GM23338 (cell line): Measurements from ENCODE around the gene SLC19A1. TPM values are rescaled to one million over a fixed set of nuclear protein-coding genes. Genes with fewer than 3 reads are reported as not detected.

Experiments
- ATAC-seq: fragments of 200-7000 bp; cut with Tn5 transposase; 3 replicates; pipeline ENCODE4 v1.9.1; 2020
- DNase-seq: peaks from one replicate; pipeline ENCODE4 v3.0.0-alpha.2; 2015; ENCODE audit warnings: low spot score
- H2AFZ ChIP-seq: fragments of 200-600 bp; sonication (generic); 2 replicates; pipeline ENCODE4 v1.8.0; 2016; ENCODE audit warnings: antibody characterized with exemption, mild to moderate bottlenecking, moderate library complexity
- H3F3A ChIP-seq: fragments of 200-600 bp; sonication (generic); replicated peaks from 2 replicates; pipeline ENCODE4 v1.8.0; 2017; ENCODE audit warnings: antibody characterized with exemption, mixed run types, low read depth
- H3K27ac ChIP-seq: fragments of 200-600 bp; sonication (generic); 2 replicates; pipeline ENCODE4 v1.6.1; 2016; ENCODE audit warnings: low read depth
- H3K27me3 ChIP-seq: fragments of 200-600 bp; sonication (generic); 2 replicates; pipeline ENCODE4 v1.8.0; 2016; ENCODE audit warnings: mild to moderate bottlenecking, mixed run types, moderate library complexity; ENCODE audit not compliant: insufficient read depth
- H3K36me3 ChIP-seq: fragments of 200-600 bp; sonication (generic); 2 replicates; pipeline ENCODE4 v1.8.0; 2016; ENCODE audit warnings: mild to moderate bottlenecking; ENCODE audit not compliant: insufficient read depth
- H3K4me1 ChIP-seq: fragments of 200-600 bp; sonication (generic); 2 replicates; pipeline ENCODE4 v1.8.0; 2016; ENCODE audit warnings: mild to moderate bottlenecking, moderate library complexity; ENCODE audit not compliant: insufficient read depth
- H3K4me2 ChIP-seq: fragments of 200-600 bp; sonication (generic); 2 replicates; pipeline ENCODE4 v1.7.1; 2017; ENCODE audit warnings: mixed run types
- H3K4me3 ChIP-seq: fragments of 200-600 bp; sonication (generic); 2 replicates; pipeline ENCODE4 v1.6.1; 2016; ENCODE audit warnings: mixed run types
- H3K79me2 ChIP-seq: fragments of 200-600 bp; sonication (generic); replicated peaks from 2 replicates; pipeline ENCODE4 v1.8.0; 2017; ENCODE audit warnings: mild to moderate bottlenecking; ENCODE audit not compliant: insufficient read depth
- H3K9me2 ChIP-seq: fragments of 200-600 bp; sonication (generic); 2 replicates; pipeline ENCODE4 v1.8.0; 2017; ENCODE audit not compliant: insufficient read depth
- H4K20me1 ChIP-seq: fragments of 200-600 bp; sonication (generic); replicated peaks from 2 replicates; pipeline ENCODE4 v1.8.0; 2017; ENCODE audit warnings: mild to moderate bottlenecking; ENCODE audit not compliant: insufficient read depth
- H3K27ac Mint-ChIP-seq: 2 replicates; pipeline ENCODE4 v1.8.0; 2020; ENCODE audit warnings: inconsistent platforms, mild to moderate bottlenecking, moderate library complexity, mixed read lengths
- H3K27me3 Mint-ChIP-seq: 3 replicates; pipeline ENCODE4 v1.8.0; 2022; ENCODE audit warnings: low read depth, mild to moderate bottlenecking, moderate library complexity, mixed read lengths, inconsistent platforms; ENCODE audit not compliant: insufficient read depth, poor library complexity
- H3K36me3 Mint-ChIP-seq: 3 replicates; pipeline ENCODE4 v1.8.0; 2021; ENCODE audit warnings: low read depth, mild to moderate bottlenecking, inconsistent platforms, moderate library complexity, mixed read lengths
- H3K4me1 Mint-ChIP-seq: 3 replicates; pipeline ENCODE4 v1.8.0; 2020; ENCODE audit warnings: mild to moderate bottlenecking, inconsistent platforms, mixed read lengths
- H3K4me3 Mint-ChIP-seq: 3 replicates; pipeline ENCODE4 v1.8.0; 2021; ENCODE audit warnings: moderate library complexity, mild to moderate bottlenecking, inconsistent platforms, mixed read lengths
- H3K9me3 Mint-ChIP-seq: 3 replicates; pipeline ENCODE4 v1.8.0; 2020; ENCODE audit warnings: moderate library complexity, mild to moderate bottlenecking, inconsistent platforms, mixed read lengths
- CREB1 ChIP-seq: fragments of 250-450 bp; sonication (Bioruptor Pico); IDR thresholded peaks from 2 replicates; pipeline ENCODE4 v1.5.0; 2020; ENCODE audit warnings: low read depth, mild to moderate bottlenecking, moderate library complexity
- ETS1 ChIP-seq: IDR thresholded peaks from 2 replicates; pipeline ENCODE4 v1.6.1; 2016; ENCODE audit warnings: antibody characterized with exemption
- EZH2 ChIP-seq: fragments of 200-600 bp; sonication (generic); IDR thresholded peaks from one replicate; pipeline ENCODE4 v1.8.0; 2017; ENCODE audit warnings: antibody characterized with exemption, mild to moderate bottlenecking, low read depth; ENCODE audit not compliant: unreplicated experiment
- JUNB ChIP-seq: IDR thresholded peaks from one replicate; pipeline ENCODE4 v1.6.1; 2016; ENCODE audit warnings: antibody characterized with exemption; ENCODE audit not compliant: unreplicated experiment
- NANOG ChIP-seq: IDR thresholded peaks from 2 replicates; pipeline ENCODE4 v1.6.1; 2016; ENCODE audit warnings: antibody characterized with exemption, borderline replicate concordance
- POLR2AphosphoS5 ChIP-seq: IDR thresholded peaks from 2 replicates; pipeline ENCODE4 v1.6.1; 2016; ENCODE audit warnings: antibody characterized with exemption, low read depth
- STAT1 ChIP-seq: IDR thresholded peaks from one replicate; pipeline ENCODE4 v1.6.1; 2016; ENCODE audit warnings: antibody characterized with exemption; ENCODE audit not compliant: unreplicated experiment
- ZNF331 ChIP-seq: fragments of 250-450 bp; sonication (Bioruptor Pico); IDR thresholded peaks from 2 replicates; pipeline ENCODE4 v1.5.0; 2020; ENCODE audit warnings: low read depth, mild to moderate bottlenecking, moderate library complexity
- ZNF462 ChIP-seq: fragments of 250-450 bp; sonication (Bioruptor Pico); IDR thresholded peaks from 2 replicates; pipeline ENCODE4 v1.5.0; 2020; ENCODE audit warnings: mild to moderate bottlenecking, moderate library complexity
- polyA plus RNA-seq: library from polyadenylated mRNA; unstranded; fragments of >200 nt; fragmentation: Nextera tagmentation; extraction: Ambion mirVana; gene quantifications from 2 replicates; pipeline ENCODE4 v1.2.1, GENCODE V29; 2016
- total RNA-seq: library from RNA; depleted of rRNA; stranded (reverse); fragments of >200 nt; shearing (Covaris generic); gene quantifications from 2 replicates; pipeline ENCODE4 v1.2.3, GENCODE V29; 2014

The SLC19A1 gene
- total and polyA plus RNA-seq, 2 experiments from 2014 or later: 31.2 to 33.0 TPM

- Histone ChIP-seq H3F3A (no peaks in the 10 kb centered on the region), H3K27ac (no peak overlapping the region), H3K4me3 (no peak overlapping the region), H3K9me2 (no peaks in the 10 kb centered on the region), H3K4me2 (no peak overlapping the region), H2AFZ (no peak overlapping the region), H4K20me1 (no peaks in the 10 kb centered on the region; the same call in 1 of the 2 replicates), H3K79me2 (no peaks in the 10 kb centered on the region), H3K4me1 (no peaks in the 10 kb centered on the region), H3K27me3 (no peaks in the 10 kb centered on the region), H3K36me3 (no peaks in the 10 kb centered on the region)
- H3K27ac Mint-ChIP-seq: no peak overlapping the region
- peaks cover 23% of the 10 kb centered on the region for H3K36me3 Mint-ChIP-seq
- no peak for DNase-seq
- ATAC-seq: no peak
- H3K4me3 Mint-ChIP-seq: no peak overlapping the region
- no peaks in the 10 kb centered on the region; the same call in 2 of the 3 replicates for H3K9me3 Mint-ChIP-seq
- peaks cover 4% of the 10 kb centered on the region; the same call in 1 of the 3 replicates for H3K4me1 Mint-ChIP-seq
- peaks cover 12% of the 10 kb centered on the region for H3K27me3 Mint-ChIP-seq
- TF ChIP-seq CREB1 (no peak), JUNB (no peak), ETS1 (no peak), NANOG (no peak)
Measured at GRCh38 chr21:45504516-45505415, 37.5 kb downstream of the SLC19A1 start.

- Histone ChIP-seq H3K36me3 (no peaks in the 10 kb centered on the region), H3K4me1 (no peaks in the 10 kb centered on the region), H2AFZ (no peak overlapping the region), H4K20me1 (no peaks in the 10 kb centered on the region; the same call in 1 of the 2 replicates), H3K27me3 (no peaks in the 10 kb centered on the region), H3K9me2 (no peaks in the 10 kb centered on the region), H3F3A (no peaks in the 10 kb centered on the region), H3K4me2 (no peak overlapping the region), H3K4me3 (no peak overlapping the region), H3K79me2 (no peaks in the 10 kb centered on the region), H3K27ac (no peak overlapping the region)
- H3K4me1 Mint-ChIP-seq: peaks cover 4% of the 10 kb centered on the region; the same call in 1 of the 3 replicates
- H3K27ac Mint-ChIP-seq: no peak overlapping the region
- H3K4me3 Mint-ChIP-seq: no peak overlapping the region
- peaks cover 28% of the 10 kb centered on the region for H3K36me3 Mint-ChIP-seq
- no peak for DNase-seq
- ATAC-seq: no peak
- H3K27me3 Mint-ChIP-seq: peaks cover 15% of the 10 kb centered on the region
- no peaks in the 10 kb centered on the region; the same call in 2 of the 3 replicates for H3K9me3 Mint-ChIP-seq
- no peak for TF ChIP-seq STAT1
- TF ChIP-seq POLR2AphosphoS5: no peak
- no peak for TF ChIP-seq ETS1
- TF ChIP-seq ZNF462: no peak
- no peak for TF ChIP-seq CREB1
- TF ChIP-seq ZNF331 (CRISPR knock-in tag): no peak
- no peak for TF ChIP-seq EZH2
Measured at GRCh38 chr21:45504021-45504515, 38.2 kb downstream of the SLC19A1 start.
